Mucosa of rectum (tissue), 2 donors: ENCODE measurements around the gene NAIP.
"Not testable (repeated sequence)": the region's sequence is repeated elsewhere in the genome, so short reads cannot be mapped to it uniquely, and the experiment has no call there.

Experiments
- H3K27ac ChIP-seq, 2 donors: one replicate each; pipeline ENCODE4 v1.7.0; 2013; ENCODE audit warnings: inconsistent platforms in 2 of 2, low read depth in 2 of 2, low read length in 2 of 2
- H3K27me3 ChIP-seq, 2 donors: one replicate each; pipeline ENCODE4 v1.7.0; 2013; ENCODE audit warnings: low read length in 2 of 2; ENCODE audit not compliant: control insufficient read depth in 2 of 2, insufficient read depth in 2 of 2
- H3K36me3 ChIP-seq, 2 donors: one replicate each; pipeline ENCODE4 v1.7.0; 2013; ENCODE audit warnings: low read length in 2 of 2; ENCODE audit not compliant: control insufficient read depth in 2 of 2, insufficient read depth in 2 of 2
- H3K4me1 ChIP-seq, 2 donors: one replicate each; pipeline ENCODE4 v1.7.0; 2013; ENCODE audit warnings: low read length in 2 of 2, mild to moderate bottlenecking in 1 of 2; ENCODE audit not compliant: control insufficient read depth in 2 of 2, insufficient read depth in 2 of 2
- H3K4me3 ChIP-seq, 2 donors: one replicate each; pipeline ENCODE4 v1.7.0; 2013; ENCODE audit warnings: low read length in 2 of 2
- H3K9ac ChIP-seq, 2 donors: one replicate each; pipeline ENCODE4 v1.7.0; 2013; ENCODE audit warnings: low read length in 2 of 2, low read depth in 1 of 2, mild to moderate bottlenecking in 1 of 2
- H3K9me3 ChIP-seq, 2 donors: one replicate each; pipeline ENCODE4 v1.7.0; 2013; ENCODE audit warnings: low read length in 2 of 2; ENCODE audit not compliant: control insufficient read depth in 2 of 2
- donor health status: healthy.
- donor health status: Normal muscosa, but diverticular disease.

The NAIP gene, protein sequence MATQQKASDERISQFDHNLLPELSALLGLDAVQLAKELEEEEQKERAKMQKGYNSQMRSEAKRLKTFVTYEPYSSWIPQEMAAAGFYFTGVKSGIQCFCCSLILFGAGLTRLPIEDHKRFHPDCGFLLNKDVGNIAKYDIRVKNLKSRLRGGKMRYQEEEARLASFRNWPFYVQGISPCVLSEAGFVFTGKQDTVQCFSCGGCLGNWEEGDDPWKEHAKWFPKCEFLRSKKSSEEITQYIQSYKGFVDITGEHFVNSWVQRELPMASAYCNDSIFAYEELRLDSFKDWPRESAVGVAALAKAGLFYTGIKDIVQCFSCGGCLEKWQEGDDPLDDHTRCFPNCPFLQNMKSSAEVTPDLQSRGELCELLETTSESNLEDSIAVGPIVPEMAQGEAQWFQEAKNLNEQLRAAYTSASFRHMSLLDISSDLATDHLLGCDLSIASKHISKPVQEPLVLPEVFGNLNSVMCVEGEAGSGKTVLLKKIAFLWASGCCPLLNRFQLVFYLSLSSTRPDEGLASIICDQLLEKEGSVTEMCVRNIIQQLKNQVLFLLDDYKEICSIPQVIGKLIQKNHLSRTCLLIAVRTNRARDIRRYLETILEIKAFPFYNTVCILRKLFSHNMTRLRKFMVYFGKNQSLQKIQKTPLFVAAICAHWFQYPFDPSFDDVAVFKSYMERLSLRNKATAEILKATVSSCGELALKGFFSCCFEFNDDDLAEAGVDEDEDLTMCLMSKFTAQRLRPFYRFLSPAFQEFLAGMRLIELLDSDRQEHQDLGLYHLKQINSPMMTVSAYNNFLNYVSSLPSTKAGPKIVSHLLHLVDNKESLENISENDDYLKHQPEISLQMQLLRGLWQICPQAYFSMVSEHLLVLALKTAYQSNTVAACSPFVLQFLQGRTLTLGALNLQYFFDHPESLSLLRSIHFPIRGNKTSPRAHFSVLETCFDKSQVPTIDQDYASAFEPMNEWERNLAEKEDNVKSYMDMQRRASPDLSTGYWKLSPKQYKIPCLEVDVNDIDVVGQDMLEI (N-terminal part only)

DNA sequence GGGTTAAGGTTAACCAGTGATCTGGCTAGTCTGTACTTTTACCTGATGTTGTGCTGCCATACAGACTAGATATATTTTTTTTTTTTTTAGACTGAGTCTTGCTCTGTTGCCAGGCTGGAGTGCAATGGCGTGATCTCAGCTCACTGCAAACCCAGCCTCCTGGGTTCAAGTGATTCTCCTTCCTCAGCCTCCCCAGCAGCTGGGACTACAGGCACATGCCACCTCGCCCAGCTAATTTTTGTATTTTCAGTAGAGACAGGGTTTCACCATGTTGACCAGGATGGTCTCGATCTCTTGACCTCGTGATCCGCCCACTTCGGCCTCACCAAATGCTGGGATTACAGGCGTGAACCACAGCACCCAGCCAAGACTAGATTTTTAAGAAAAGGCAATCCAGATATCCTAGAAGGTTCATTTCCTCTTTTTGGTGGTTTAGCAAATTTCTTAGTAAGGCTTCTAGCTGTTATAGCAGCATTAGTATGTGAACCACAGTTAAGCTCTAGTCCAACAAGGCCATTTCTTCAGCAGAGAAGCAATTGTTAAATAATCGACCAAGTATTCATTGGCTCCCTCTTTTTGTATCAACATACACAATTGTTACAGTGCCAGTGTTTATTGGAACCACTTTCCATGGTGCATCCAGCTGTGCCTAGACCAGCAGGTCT, at the start of gene NAIP:
Gene NAIP (minus strand): TSS at position 51 of the 665 bp plus-strand sequence. CDS start 12,424 bp downstream, outside the sequence.
- H3K27me3 ChIP-seq, H3K4me1 ChIP-seq, H3K9me3 ChIP-seq, H3K4me3 ChIP-seq, H3K36me3 ChIP-seq, H3K9ac ChIP-seq, H3K27ac ChIP-seq: not testable (repeated sequence)

DNA sequence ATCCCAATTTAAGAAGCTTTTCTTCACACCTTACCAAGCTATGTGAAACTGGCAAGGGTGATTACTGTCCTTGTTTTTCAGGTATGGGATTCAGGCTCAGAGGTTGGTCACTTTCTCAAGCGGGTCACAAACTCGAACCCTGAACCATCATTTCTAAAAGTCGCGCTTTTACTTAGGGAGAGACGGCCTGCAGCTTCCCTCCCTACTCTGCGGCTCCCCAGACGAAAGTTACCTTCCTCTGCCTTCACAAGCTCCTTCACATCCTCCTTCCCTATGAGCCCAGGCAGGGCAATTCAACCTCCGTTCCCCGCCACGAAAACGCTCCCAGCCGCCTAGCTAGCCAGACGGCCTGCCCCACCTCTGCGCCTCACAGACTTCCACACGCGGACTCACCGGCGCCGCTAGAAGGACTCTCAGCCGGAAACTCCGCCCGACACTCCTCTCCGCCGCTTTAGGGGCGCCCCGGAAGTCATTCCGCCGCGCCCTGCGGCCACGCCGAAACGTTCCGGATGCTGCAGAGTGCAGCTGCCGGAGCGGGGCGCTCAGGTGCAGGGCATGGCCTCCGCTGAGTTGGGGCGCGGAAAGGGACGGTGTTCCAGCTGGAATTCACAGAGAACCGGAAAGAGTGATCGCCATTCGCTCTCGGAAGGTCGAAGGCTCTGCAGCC, 42.3 kb upstream of the NAIP start, which contains the start of gene GTF2H2:
Gene GTF2H2 (minus strand): TSS at position 415 of the 667 bp plus-strand sequence. CDS start 4,913 bp downstream, outside the sequence.
- not testable (repeated sequence) for H3K9ac ChIP-seq, H3K27ac ChIP-seq, H3K4me3 ChIP-seq, H3K4me1 ChIP-seq, H3K9me3 ChIP-seq, H3K36me3 ChIP-seq, H3K27me3 ChIP-seq

DNA sequence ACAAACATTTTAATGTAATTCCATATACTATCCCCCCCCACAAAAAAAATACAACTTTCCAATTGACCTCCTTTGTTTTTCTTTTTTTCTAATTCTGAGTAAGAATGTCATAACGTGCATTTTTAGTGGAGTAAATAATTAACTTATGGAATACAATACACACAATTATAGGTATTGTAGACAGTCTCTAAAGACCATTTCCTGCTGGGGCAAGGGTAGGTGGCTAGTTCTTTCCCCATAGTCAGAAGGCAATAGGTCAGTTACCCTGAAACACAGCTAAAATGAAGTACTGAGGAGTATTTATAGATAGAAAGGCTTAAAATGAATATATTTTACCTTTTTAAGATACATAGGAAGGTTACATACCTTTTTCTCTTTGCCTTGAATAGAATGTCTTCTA, 36.2 kb upstream of the NAIP start:
- H3K9me3 ChIP-seq, H3K9ac ChIP-seq, H3K4me3 ChIP-seq, H3K27me3 ChIP-seq, H3K4me1 ChIP-seq, H3K36me3 ChIP-seq, H3K27ac ChIP-seq: not testable (repeated sequence)

DNA sequence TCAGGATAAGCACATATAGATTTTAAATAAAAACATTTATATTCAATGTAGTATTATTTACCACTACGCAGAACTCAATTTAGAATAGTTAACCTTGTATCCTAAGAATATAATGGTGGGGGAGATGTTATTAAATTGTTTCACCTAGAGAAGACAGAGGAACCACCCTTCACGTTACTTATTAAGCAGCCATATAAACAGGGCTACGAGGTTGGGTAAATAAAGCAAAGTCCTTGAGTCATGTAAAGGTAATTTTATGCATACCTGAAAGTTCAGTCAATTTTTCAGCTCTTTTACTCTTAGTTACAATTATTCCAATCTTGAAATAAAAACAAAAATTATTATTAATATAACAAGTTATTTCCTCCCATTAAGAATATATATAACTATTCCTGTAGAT, 34.3 kb upstream of the NAIP start:
- not testable (repeated sequence) for H3K9ac ChIP-seq, H3K27ac ChIP-seq, H3K9me3 ChIP-seq, H3K27me3 ChIP-seq, H3K4me1 ChIP-seq, H3K4me3 ChIP-seq, H3K36me3 ChIP-seq

DNA sequence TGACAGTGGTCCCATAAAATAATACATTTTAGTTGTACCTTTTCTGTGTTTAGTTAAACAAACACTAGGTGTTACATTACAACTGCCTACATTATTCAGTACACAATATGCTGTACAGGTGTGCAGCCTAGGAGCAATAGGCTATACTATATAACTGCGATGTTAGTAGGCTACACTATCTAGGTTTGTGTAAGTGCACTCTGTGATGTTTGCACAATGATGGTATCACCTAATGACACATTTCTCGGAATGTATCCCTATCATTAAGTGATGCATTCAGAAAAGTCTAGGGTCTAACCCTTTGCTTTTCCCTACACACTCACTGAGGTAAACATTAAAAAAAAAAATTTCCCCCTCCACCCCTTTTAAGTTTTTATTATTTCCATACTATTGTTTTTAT, 19.7 kb upstream of the NAIP start:
- H3K4me3 ChIP-seq, H3K36me3 ChIP-seq, H3K9ac ChIP-seq, H3K27ac ChIP-seq, H3K4me1 ChIP-seq, H3K27me3 ChIP-seq, H3K9me3 ChIP-seq: not testable (repeated sequence)

DNA sequence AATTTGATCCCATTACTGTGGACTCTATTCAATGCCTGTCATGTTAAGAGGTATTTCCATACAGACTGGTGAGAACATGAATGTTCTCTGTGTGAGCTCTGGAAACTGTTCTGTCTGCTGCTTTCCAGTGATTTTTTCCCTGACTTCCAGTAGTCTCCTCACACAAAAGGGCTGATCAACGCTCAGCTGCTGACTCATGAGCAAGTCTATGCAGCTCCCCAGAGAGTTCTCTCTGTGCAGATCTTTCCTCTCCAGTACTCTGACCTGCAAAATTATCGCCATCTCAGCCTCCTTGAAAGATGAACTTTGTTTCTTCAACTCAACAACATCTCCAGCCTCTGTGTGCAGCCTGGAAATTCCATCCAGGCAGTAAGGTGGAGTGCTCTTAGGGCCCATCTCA, 19.0 kb upstream of the NAIP start:
- not testable (repeated sequence) for H3K4me1 ChIP-seq, H3K27me3 ChIP-seq, H3K9me3 ChIP-seq, H3K27ac ChIP-seq, H3K9ac ChIP-seq, H3K36me3 ChIP-seq, H3K4me3 ChIP-seq

DNA sequence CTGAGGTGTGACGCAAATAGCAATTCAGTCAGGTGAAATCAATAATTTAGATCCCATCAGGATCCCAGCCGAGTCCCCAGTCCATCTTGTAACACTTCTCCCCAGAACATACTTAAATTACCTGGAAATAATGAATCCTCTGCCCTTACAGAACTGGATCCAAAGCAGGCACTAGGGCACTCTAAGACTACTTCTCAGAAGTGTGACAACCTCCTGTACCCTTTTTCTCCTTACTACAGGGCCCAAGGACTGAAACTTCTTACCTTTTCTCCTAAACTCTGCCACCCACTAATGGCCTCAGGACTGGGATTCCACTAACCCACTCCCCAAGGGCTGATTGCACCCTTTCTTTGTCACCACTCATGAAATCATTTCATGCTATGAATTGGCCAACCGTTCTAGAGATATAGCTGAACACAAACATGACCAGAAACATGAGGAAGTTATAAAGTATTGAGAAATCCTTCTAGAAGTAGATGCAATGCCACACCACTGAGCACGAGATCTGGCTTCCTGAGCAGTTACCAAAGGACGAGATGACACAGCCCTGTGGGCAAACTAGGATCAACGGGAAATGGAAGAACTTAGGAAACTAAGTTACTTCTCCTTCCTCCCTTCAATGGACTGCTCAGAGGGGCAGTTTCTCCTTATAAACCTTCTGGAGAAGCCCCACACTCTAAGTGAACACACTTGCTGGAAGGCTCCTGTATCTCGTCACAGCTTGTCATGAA, 6.1 kb upstream of the NAIP start:
- not testable (repeated sequence) for H3K27ac ChIP-seq, H3K4me3 ChIP-seq, H3K36me3 ChIP-seq

DNA sequence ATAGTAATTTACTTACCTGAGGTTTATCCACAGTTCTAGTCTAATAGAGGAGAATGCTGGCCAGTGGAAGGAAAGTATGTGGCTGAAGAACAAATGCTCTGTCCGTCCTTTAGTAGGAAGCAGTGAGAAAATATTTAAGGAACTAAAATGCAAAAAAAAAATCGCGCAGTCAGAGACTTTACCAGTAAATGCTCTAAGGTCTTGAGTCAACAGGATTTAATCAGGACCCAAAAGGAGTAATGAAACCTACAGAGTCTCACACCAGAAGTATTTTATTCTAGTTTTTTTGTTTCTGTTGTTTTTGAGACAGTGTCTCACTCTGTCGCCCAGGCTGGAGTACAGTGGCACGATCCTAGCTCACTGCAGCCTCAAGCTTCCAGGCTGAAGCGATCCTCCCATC, 4.5 kb downstream of the NAIP start:
- not testable (repeated sequence) for H3K9me3 ChIP-seq, H3K27ac ChIP-seq, H3K4me1 ChIP-seq, H3K27me3 ChIP-seq, H3K4me3 ChIP-seq, H3K36me3 ChIP-seq, H3K9ac ChIP-seq

More for the DNA sequence above, 6.1 kb upstream of the NAIP start:
- not testable (repeated sequence) for H3K9ac ChIP-seq, H3K9me3 ChIP-seq, H3K4me1 ChIP-seq, H3K27me3 ChIP-seq

DNA sequence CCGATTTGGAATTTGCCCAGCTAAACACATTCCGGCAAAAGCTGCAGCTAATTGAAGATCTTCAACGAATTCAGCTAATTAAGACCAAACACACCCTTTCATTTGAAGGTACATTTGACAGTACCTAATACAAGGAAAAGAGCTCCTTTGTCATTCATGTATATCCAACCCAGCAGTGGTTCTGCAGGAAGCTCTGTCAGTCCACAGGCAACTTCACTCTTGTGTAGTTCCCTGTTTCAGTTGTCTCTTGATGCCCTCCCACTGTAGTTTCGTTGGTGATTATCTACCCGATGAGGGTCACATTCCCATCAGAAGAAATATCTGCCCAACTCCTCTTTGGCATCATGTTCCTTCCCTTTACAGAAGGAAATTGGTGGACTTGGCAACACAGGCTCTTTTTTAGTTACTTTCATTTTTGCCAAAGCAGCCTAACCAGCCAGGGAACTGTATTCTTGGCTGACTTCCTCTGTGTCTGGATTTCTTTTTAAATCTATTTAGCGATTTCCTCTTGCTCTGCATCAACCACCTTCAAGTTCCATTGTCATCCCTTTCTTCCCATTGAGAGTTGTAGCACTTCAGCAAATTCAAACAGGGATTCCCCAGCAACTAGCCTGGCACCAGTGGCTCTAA, 6.6 kb downstream of the NAIP start:
- H3K27ac ChIP-seq, H3K27me3 ChIP-seq, H3K36me3 ChIP-seq, H3K9ac ChIP-seq, H3K4me1 ChIP-seq, H3K4me3 ChIP-seq, H3K9me3 ChIP-seq: not testable (repeated sequence)
